Measurements from ENCODE around the gene EPHA8. TPM values are rescaled to one million over a fixed set of nuclear protein-coding genes. Genes with fewer than 3 reads are reported as not detected.

Gene EPHA8
- total RNA-seq, 1 donor from 2014 or later = 0.69 TPM

DNA sequence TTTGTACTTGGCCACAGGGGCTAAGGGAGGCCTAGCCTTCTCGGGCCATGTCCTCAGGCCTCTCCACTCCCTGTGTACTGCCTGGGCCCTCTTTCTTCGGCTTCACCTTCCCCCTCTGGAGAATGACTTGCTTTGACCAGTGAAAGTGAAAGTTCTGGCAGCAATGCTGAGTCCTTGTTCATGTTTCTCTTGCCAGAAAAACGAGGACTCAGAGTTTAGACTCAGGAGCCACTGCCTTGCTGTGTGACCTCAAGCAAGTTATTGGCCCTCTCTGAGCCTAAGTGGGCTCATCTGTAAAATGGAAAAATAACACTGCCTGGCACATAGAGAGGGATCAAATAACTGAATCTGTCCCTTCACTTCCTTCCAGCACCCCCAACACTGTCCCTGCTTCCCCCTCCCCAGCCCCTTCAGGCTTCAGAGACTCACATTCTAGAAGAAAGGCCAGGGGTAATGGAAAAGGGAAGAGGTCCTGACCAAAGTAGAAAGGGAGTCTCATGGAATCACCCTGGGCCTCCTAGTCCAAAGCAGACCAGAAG lies 74.7 kb downstream of the EPHA8 start:
- DNase-seq = no peak
- H3K27me3 Mint-ChIP-seq (ENCODE audit: unreplicated experiment) = peaks cover 10% of the 10 kb centered on the region
- no peak overlapping the region for H3K4me3 Mint-ChIP-seq (ENCODE audit: unreplicated experiment)
- peaks cover 14% of the 10 kb centered on the region for H3K4me1 Mint-ChIP-seq (ENCODE audit: low read depth, unreplicated experiment)
- TF ChIP-seq, protein P1, sequence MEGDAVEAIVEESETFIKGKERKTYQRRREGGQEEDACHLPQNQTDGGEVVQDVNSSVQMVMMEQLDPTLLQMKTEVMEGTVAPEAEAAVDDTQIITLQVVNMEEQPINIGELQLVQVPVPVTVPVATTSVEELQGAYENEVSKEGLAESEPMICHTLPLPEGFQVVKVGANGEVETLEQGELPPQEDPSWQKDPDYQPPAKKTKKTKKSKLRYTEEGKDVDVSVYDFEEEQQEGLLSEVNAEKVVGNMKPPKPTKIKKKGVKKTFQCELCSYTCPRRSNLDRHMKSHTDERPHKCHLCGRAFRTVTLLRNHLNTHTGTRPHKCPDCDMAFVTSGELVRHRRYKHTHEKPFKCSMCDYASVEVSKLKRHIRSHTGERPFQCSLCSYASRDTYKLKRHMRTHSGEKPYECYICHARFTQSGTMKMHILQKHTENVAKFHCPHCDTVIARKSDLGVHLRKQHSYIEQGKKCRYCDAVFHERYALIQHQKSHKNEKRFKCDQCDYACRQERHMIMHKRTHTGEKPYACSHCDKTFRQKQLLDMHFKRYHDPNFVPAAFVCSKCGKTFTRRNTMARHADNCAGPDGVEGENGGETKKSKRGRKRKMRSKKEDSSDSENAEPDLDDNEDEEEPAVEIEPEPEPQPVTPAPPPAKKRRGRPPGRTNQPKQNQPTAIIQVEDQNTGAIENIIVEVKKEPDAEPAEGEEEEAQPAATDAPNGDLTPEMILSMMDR (IDR thresholded peaks at IDR 0.05; ENCODE audit: partially characterized antibody, unreplicated experiment) = no peak
- peaks cover 4% of the 10 kb centered on the region for H3K36me3 Mint-ChIP-seq (ENCODE audit: unreplicated experiment)
- peaks cover 3% of the 10 kb centered on the region for H3K9me3 Mint-ChIP-seq (ENCODE audit: unreplicated experiment)
- H3K27ac Mint-ChIP-seq (ENCODE audit: unreplicated experiment) = no peak overlapping the region

DNA sequence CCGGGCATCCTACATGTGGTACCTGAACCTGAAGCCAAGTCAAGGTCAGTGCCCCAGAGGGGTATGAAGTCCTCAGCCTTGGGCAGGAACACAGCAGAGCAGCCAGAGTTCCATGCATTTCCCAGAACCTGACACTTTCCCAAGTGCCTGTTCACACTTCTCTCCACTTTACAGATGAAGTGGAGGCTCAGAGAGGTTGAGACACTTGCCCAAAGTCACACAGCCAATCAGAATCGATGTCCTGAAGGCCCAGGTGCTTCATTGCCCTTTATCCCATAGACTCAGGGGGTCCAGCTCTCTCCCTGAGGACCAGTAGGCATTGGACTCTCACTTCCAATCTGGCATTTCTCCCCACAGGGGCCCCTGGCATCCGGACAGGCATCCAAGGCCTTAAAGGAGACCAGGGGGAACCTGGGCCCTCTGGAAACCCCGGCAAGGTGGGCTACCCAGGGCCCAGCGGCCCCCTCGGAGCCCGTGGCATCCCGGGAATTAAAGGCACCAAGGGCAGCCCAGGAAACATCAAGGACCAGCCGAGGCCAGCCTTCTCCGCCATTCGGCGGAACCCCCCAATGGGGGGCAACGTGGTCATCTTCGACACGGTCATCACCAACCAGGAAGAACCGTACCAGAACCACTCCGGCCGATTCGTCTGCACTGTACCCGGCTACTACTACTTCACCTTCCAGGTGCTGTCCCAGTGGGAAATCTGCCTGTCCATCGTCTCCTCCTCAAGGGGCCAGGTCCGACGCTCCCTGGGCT lies 75.4 kb downstream of the EPHA8 start:
- Mint-ChIP-seq H3K4me1 (ENCODE audit: low read depth, unreplicated experiment) (peaks cover 14% of the 10 kb centered on the region), H3K36me3 (ENCODE audit: unreplicated experiment) (peaks cover 4% of the 10 kb centered on the region), H3K27ac (ENCODE audit: unreplicated experiment) (no peak overlapping the region), H3K27me3 (ENCODE audit: unreplicated experiment) (peaks cover 10% of the 10 kb centered on the region), H3K9me3 (ENCODE audit: unreplicated experiment) (peaks cover 3% of the 10 kb centered on the region), H3K4me3 (ENCODE audit: unreplicated experiment) (no peak overlapping the region)
- DNase-seq = no peak
- TF ChIP-seq, protein P1 (IDR thresholded peaks at IDR 0.05; ENCODE audit: partially characterized antibody, unreplicated experiment) = no peak

DNA sequence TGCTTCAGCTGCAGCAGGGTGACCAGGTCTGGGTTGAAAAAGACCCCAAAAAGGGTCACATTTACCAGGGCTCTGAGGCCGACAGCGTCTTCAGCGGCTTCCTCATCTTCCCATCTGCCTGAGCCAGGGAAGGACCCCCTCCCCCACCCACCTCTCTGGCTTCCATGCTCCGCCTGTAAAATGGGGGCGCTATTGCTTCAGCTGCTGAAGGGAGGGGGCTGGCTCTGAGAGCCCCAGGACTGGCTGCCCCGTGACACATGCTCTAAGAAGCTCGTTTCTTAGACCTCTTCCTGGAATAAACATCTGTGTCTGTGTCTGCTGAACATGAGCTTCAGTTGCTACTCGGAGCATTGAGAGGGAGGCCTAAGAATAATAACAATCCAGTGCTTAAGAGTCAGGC lies 76.0 kb downstream of the EPHA8 start:
- Mint-ChIP-seq H3K9me3 (ENCODE audit: unreplicated experiment) (peaks cover 2% of the 10 kb centered on the region), H3K27me3 (ENCODE audit: unreplicated experiment) (peaks cover 10% of the 10 kb centered on the region), H3K4me1 (ENCODE audit: low read depth, unreplicated experiment) (peaks cover 14% of the 10 kb centered on the region), H3K36me3 (ENCODE audit: unreplicated experiment) (peaks cover 4% of the 10 kb centered on the region), H3K27ac (ENCODE audit: unreplicated experiment) (no peak overlapping the region), H3K4me3 (ENCODE audit: unreplicated experiment) (no peak overlapping the region)
- TF ChIP-seq, protein P1 (IDR thresholded peaks at IDR 0.05; ENCODE audit: partially characterized antibody, unreplicated experiment) = no peak
- DNase-seq = no peak

DNA sequence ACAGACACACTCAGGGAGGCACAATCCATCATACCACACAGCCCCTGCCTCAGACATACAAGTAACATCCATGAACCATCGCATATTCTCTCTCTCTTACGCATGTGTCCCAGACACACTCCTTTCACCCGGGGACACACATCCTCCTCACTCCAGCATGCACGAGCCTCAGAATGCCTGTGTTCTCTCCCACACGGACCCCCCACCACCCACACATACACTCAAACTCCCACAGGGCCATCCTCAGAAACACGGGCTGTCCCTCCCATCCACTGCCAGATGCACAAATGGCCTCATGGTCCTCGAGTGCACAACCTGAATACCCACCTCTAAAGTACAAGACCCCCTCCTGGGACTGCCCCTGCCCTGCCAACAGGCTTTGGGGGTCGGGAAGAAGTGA lies 78.0 kb downstream of the EPHA8 start:
- DNase-seq = no peak
- H3K4me3 Mint-ChIP-seq (ENCODE audit: unreplicated experiment) = peak overlapping the region; percentile 32
- peaks cover 12% of the 10 kb centered on the region for H3K27me3 Mint-ChIP-seq (ENCODE audit: unreplicated experiment)
- no peak overlapping the region for H3K27ac Mint-ChIP-seq (ENCODE audit: unreplicated experiment)
- H3K36me3 Mint-ChIP-seq (ENCODE audit: unreplicated experiment) = peaks cover 2% of the 10 kb centered on the region
- H3K9me3 Mint-ChIP-seq (ENCODE audit: unreplicated experiment) = peaks cover 3% of the 10 kb centered on the region
- peaks cover 13% of the 10 kb centered on the region for H3K4me1 Mint-ChIP-seq (ENCODE audit: low read depth, unreplicated experiment)
- TF ChIP-seq, protein P1 (IDR thresholded peaks at IDR 0.05; ENCODE audit: partially characterized antibody, unreplicated experiment) = no peak
